ENCODE data around the gene SLC2A11. TPM values are rescaled to one million over a fixed set of nuclear protein-coding genes. Genes with fewer than 3 reads are reported as not detected.
"Not testable (repeated sequence)": the region's sequence is repeated elsewhere in the genome, so short reads cannot be mapped to it uniquely, and the experiment has no call there.

The SLC2A11 gene
- total RNA-seq, 2 experiments from 2014 or later, result 9.9 to 11.5 TPM

GRCh38 chr22:23906641-23907040, 49.0 kb downstream of the SLC2A11 start:
- DNase-seq (no peak), ATAC-seq (ENCODE audit: poor library complexity) (no peak)
- no peaks in the 10 kb centered on the region for H3K9me3 Mint-ChIP-seq
- TF ChIP-seq CTCF (IDR thresholded peaks at IDR 0.05), result no peak
- Histone ChIP-seq H3K4me3 (ENCODE audit: low read length) (no peak overlapping the region), H3K27me3 (ENCODE audit: control insufficient read depth in 1 of 2, insufficient read depth in 2 of 2, low read length in 2 of 2) (no peaks in the 10 kb centered on the region), H3K9me3 (ENCODE audit: control insufficient read depth in 1 of 2, insufficient read depth in 1 of 2, low read length in 2 of 2) (no peaks in the 10 kb centered on the region), H3K4me1 (ENCODE audit: insufficient read depth, low read length) (no peaks in the 10 kb centered on the region), H3K36me3 (ENCODE audit: insufficient read depth, low read length) (no peaks in the 10 kb centered on the region), H3K27ac (ENCODE audit: low read depth in 1 of 2, low read length in 2 of 2) (no peak overlapping the region)
- no peaks in the 10 kb centered on the region for H3K36me3 Mint-ChIP-seq (ENCODE audit: low read depth)
- no peak overlapping the region for H3K4me3 Mint-ChIP-seq
- no peak overlapping the region for H3K27ac Mint-ChIP-seq
- ChIA-PET POLR2A (no interaction called here), CTCF (no interaction called here)
- H3K4me1 Mint-ChIP-seq (ENCODE audit: low read depth), result no peaks in the 10 kb centered on the region
- no peaks in the 10 kb centered on the region for H3K27me3 Mint-ChIP-seq
- intact Hi-C loops (cut with DNase I, micrococcal nuclease), result no loop called here

GRCh38 chr22:23907423-23907822, 49.7 kb downstream of the SLC2A11 start:
- H3K27me3 Mint-ChIP-seq; ATAC-seq (ENCODE audit: poor library complexity); H3K27ac Mint-ChIP-seq; H3K4me3 ChIP-seq (ENCODE audit: low read length); H3K27me3 ChIP-seq (ENCODE audit: control insufficient read depth in 1 of 2, insufficient read depth in 2 of 2, low read length in 2 of 2); H3K27ac ChIP-seq (ENCODE audit: low read depth in 1 of 2, low read length in 2 of 2); H3K9me3 Mint-ChIP-seq; intact Hi-C loops (cut with DNase I, micrococcal nuclease); H3K36me3 ChIP-seq (ENCODE audit: insufficient read depth, low read length); H3K36me3 Mint-ChIP-seq (ENCODE audit: low read depth); DNase-seq; POLR2A ChIA-PET; H3K9me3 ChIP-seq (ENCODE audit: control insufficient read depth in 1 of 2, insufficient read depth in 1 of 2, low read length in 2 of 2); CTCF ChIA-PET; H3K4me1 ChIP-seq (ENCODE audit: insufficient read depth, low read length); H3K4me3 Mint-ChIP-seq; H3K4me1 Mint-ChIP-seq (ENCODE audit: low read depth): not testable (repeated sequence)

GRCh38 chr22:23908587-23909205, 51.0 kb downstream of the SLC2A11 start:
- Mint-ChIP-seq H3K4me3 (no peak overlapping the region), H3K27ac (no peak overlapping the region), H3K27me3 (no peaks in the 10 kb centered on the region), H3K4me1 (ENCODE audit: low read depth) (peaks cover 5% of the 10 kb centered on the region), H3K9me3 (no peaks in the 10 kb centered on the region), H3K36me3 (ENCODE audit: low read depth) (no peaks in the 10 kb centered on the region)
- Histone ChIP-seq H3K27ac (ENCODE audit: low read depth in 1 of 2, low read length in 2 of 2) (no peak overlapping the region), H3K9me3 (ENCODE audit: control insufficient read depth in 1 of 2, insufficient read depth in 1 of 2, low read length in 2 of 2) (no peaks in the 10 kb centered on the region), H3K27me3 (ENCODE audit: control insufficient read depth in 1 of 2, insufficient read depth in 2 of 2, low read length in 2 of 2) (no peaks in the 10 kb centered on the region), H3K4me1 (ENCODE audit: insufficient read depth, low read length) (peaks cover 8% of the 10 kb centered on the region), H3K36me3 (ENCODE audit: insufficient read depth, low read length) (no peaks in the 10 kb centered on the region), H3K4me3 (ENCODE audit: low read length) (no peak overlapping the region)
- ChIA-PET CTCF (interaction anchor here (0.9 kb wide), 1 partner anchor 14 kb away, joined by 3 read pairs; the partner anchor contains the start of gene MIF), POLR2A (no interaction called here)
- no peak for ATAC-seq (ENCODE audit: poor library complexity)
- intact Hi-C loops (cut with DNase I, micrococcal nuclease), result no loop called here
- no peak for TF ChIP-seq CTCF (IDR thresholded peaks at IDR 0.05)
- no peak for DNase-seq

All from CD4-positive, alpha-beta T cell (primary cell).